HG02943 (cell line): ENCODE data around the gene PSTPIP2.

Experiments used
- ATAC-seq: cut with Tn5 transposase; IDR thresholded peaks from one replicate; pipeline ENCODE4 v1.9.1; 2021; ENCODE audit warnings: mild to moderate bottlenecking, low read depth, moderate library complexity; ENCODE audit not compliant: unreplicated experiment

The PSTPIP2 gene

GRCh38 chr18:46040747-46041104 lies 31.3 kb downstream of the PSTPIP2 start:
- no peak for ATAC-seq

GRCh38 chr18:46040033-46040746 lies 31.9 kb downstream of the PSTPIP2 start:
- no peak for ATAC-seq

GRCh38 chr18:46037512-46038305 lies 34.4 kb downstream of the PSTPIP2 start:
- no peak for ATAC-seq

- no peak for ATAC-seq
Observed at GRCh38 chr18:46035696-46036680, 36.1 kb downstream of the PSTPIP2 start.

GRCh38 chr18:46034230-46034629 lies 37.8 kb downstream of the PSTPIP2 start:
- ATAC-seq, result no peak

GRCh38 chr18:46031741-46032140 lies 40.3 kb downstream of the PSTPIP2 start:
- no peak for ATAC-seq

- ATAC-seq, result no peak
Observed at GRCh38 chr18:46028536-46028891, 43.5 kb downstream of the PSTPIP2 start.

GRCh38 chr18:46019936-46020335 lies 52.1 kb downstream of the PSTPIP2 start:
- ATAC-seq, result no peak

- ATAC-seq, result no peak
Observed at GRCh38 chr18:46013484-46014189, 58.4 kb downstream of the PSTPIP2 start.

- no peak for ATAC-seq
Observed at GRCh38 chr18:46010676-46011075, 61.4 kb downstream of the PSTPIP2 start.

GRCh38 chr18:46010050-46010449 lies 62.0 kb downstream of the PSTPIP2 start:
- no peak for ATAC-seq

GRCh38 chr18:46009125-46009840 lies 62.8 kb downstream of the PSTPIP2 start:
- no peak for ATAC-seq

- ATAC-seq, result no peak
Observed at GRCh38 chr18:46008531-46008930, 63.5 kb downstream of the PSTPIP2 start.

- ATAC-seq, result no peak
Observed at GRCh38 chr18:46007165-46007564, 64.9 kb downstream of the PSTPIP2 start.

GRCh38 chr18:46002934-46003333 lies 69.1 kb downstream of the PSTPIP2 start:
- no peak for ATAC-seq

- ATAC-seq, result no peak
Observed at GRCh38 chr18:46001892-46002291, 70.2 kb downstream of the PSTPIP2 start.

- no peak for ATAC-seq
Observed at GRCh38 chr18:46001074-46001473, 71.0 kb downstream of the PSTPIP2 start.

GRCh38 chr18:45999536-45999935 lies 72.5 kb downstream of the PSTPIP2 start:
- no peak for ATAC-seq

- no peak for ATAC-seq
Observed at GRCh38 chr18:45998244-45998643, 73.8 kb downstream of the PSTPIP2 start.

GRCh38 chr18:45997700-45998151 lies 74.3 kb downstream of the PSTPIP2 start:
- no peak for ATAC-seq
